Effector memory CD4-positive, alpha-beta T cell (primary cell): Measurements from ENCODE around the gene PPM1L.
"Not testable (repeated sequence)": the region's sequence is repeated elsewhere in the genome, so short reads cannot be mapped to it uniquely, and the experiment has no call there.

Experiments
- DNase-seq, 3 donors: peaks; one replicate each; pipeline ENCODE4 v3.0.0-alpha.2; 2020
- H3K27ac ChIP-seq: 2 replicates; pipeline ENCODE4 v1.7.0; 2013; ENCODE audit warnings: mild to moderate bottlenecking, low read length, moderate library complexity; ENCODE audit not compliant: insufficient read depth, poor library complexity, severe bottlenecking
- H3K27me3 ChIP-seq: replicated peaks from 2 replicates; pipeline ENCODE4 v1.7.0; 2013; ENCODE audit warnings: mild to moderate bottlenecking, low read length; ENCODE audit not compliant: insufficient read depth, control insufficient read depth, poor library complexity, severe bottlenecking
- H3K36me3 ChIP-seq: 2 replicates; pipeline ENCODE4 v1.7.0; 2013; ENCODE audit warnings: mild to moderate bottlenecking, low read length, moderate library complexity; ENCODE audit not compliant: control insufficient read depth, insufficient read depth
- H3K4me1 ChIP-seq: 2 replicates; pipeline ENCODE4 v1.7.0; 2013; ENCODE audit warnings: low read length, mild to moderate bottlenecking; ENCODE audit not compliant: control insufficient read depth, insufficient read depth, poor library complexity, severe bottlenecking
- H3K4me3 ChIP-seq: 2 replicates; pipeline ENCODE4 v1.7.0; 2013; ENCODE audit warnings: low read length, low read depth, mild to moderate bottlenecking; ENCODE audit not compliant: insufficient read depth, poor library complexity, severe bottlenecking
- H3K9me3 ChIP-seq: 2 replicates; pipeline ENCODE4 v1.7.0; 2013; ENCODE audit warnings: mild to moderate bottlenecking, low read length, moderate library complexity; ENCODE audit not compliant: control insufficient read depth

PPM1L gene

DNA sequence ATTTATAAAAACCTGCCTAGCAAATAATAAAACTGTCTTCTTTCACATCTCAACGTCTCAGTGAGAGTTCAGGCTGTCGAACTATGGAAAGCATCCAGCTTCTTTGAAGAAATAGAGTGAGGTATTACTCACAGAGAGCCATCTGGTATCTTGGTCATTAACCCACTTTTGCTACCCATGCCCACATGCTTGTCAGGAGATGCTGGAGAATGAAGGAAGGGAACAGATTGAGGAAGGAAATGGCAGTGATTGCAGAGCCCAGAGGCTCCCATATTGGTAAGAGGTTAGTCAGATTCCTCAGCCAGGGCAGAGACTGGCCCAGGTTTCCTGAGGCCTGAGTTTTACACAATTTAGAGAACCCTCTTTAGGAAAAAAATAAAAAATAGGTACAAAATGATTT lies 230.0 kb downstream of the PPM1L start:
- Histone ChIP-seq H3K4me1 (no peaks in the 10 kb centered on the region), H3K27me3 (no peaks in the 10 kb centered on the region), H3K4me3 (no peak overlapping the region), H3K27ac (no peak overlapping the region), H3K36me3 (no peaks in the 10 kb centered on the region), H3K9me3 (no peaks in the 10 kb centered on the region)
- DNase-seq, result no peak

DNA sequence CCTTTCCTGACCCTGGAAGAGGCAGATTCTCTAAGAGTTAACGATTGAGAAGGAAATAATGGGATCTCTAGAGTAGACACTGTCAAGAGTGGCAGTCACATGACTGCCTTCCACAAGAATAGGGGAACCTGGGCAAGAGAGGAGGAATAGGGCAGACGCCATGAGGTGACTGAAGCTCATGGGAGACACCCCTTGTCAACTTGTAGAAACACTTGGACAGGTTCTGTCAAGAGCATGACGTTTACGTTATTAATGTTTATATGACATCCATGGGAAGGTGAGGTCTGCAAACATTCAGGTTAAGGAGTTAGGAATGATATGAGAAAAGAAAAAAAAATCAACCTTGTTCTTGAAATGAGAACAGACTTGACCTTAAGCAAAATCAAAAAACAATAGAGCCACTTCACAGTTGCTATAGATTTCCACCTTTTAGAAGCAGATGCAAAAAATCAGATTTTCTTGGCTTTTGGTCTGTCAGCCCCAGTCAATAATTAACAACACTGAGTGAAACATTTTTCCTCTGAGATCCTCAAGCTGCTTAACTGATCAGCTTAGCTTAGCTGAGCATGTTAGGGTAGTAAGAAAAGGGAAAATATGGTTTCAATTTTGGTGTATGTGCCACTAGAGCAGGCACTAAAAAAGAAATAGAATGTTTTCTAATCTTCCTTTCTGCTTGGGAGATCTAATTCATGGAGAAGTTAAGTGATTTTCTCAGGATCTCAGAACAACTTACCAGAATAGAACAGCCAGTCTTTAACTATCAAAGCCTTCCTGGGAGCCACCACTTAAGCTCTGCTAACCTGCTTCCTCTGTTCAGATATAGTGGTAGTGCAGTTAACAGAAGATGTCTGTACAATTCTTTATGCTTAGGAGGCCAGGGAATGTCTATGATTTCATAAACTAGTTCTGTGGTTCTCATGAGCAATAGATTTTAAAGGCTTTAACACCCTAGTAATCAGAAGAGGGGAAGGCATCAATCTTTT lies 232.2 kb downstream of the PPM1L start:
- DNase-seq, result no peak
- Histone ChIP-seq H3K4me3 (no peak overlapping the region), H3K9me3 (no peaks in the 10 kb centered on the region), H3K27me3 (no peaks in the 10 kb centered on the region), H3K36me3 (no peaks in the 10 kb centered on the region), H3K4me1 (no peaks in the 10 kb centered on the region), H3K27ac (no peak overlapping the region)

DNA sequence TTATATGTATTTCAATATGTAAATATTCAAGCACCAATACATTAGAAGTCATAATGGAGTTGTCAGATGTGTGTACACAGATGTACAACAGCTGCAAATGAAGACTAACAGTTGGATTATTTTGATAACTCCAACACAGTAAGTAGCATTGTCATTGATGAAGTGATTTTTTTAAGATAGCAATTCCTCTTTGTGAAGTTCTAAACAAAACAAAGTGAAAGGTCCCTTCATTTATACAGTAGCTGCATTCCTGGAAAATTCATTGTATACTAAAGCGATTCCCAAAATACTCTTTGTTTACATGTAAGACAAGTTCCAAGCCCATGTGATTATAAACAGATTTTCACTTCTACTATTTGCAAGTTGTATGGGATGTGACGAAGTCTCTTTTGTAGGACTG lies 234.4 kb downstream of the PPM1L start:
- H3K4me1 ChIP-seq, result no peaks in the 10 kb centered on the region
- no peak overlapping the region for H3K4me3 ChIP-seq
- no peaks in the 10 kb centered on the region for H3K9me3 ChIP-seq
- no peaks in the 10 kb centered on the region for H3K27me3 ChIP-seq
- no peaks in the 10 kb centered on the region for H3K36me3 ChIP-seq
- H3K27ac ChIP-seq, result no peak overlapping the region
- DNase-seq, result no peak

DNA sequence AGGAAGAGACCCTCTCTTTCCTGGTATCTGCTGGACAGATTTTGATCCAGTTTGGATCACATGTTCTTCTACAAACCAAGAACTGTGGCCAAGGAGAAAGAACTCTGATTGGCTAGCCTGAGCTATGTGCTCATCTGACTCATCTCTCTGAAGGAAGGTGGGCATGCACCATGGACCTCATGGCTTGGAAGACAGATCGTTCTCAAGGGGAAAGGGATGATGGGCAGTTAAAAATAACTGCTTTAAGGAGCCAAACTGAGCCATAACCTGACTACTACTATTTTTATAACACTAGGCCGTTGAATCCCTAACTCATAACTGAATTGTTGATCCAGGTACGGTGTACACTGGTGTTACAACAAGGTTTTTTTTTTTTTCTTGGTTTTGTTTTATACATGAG lies 236.7 kb downstream of the PPM1L start:
- Histone ChIP-seq H3K4me3 (no peak overlapping the region), H3K36me3 (no peaks in the 10 kb centered on the region), H3K27me3 (no peaks in the 10 kb centered on the region), H3K4me1 (no peaks in the 10 kb centered on the region), H3K9me3 (no peaks in the 10 kb centered on the region), H3K27ac (no peak overlapping the region)
- no peak for DNase-seq

DNA sequence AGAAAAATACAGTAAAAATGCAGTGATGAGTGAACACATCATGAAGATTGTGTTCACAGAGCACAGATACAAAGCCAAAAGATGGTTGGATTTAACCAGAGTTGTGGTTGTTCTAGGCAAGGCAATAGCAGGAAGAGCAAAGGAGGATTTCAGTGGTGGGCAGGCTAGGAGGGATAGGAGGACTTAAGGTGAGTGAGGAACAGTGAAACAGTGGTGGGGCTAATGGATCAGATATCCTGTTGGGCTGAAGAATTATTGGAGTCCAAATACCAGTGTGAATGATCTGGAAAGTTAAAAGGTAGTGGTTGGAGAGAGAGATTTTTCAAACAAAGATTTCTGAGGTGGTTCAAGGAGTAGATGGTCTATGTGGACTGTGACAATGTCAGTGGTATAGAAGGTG lies 240.8 kb downstream of the PPM1L start:
- Histone ChIP-seq H3K27me3 (no peaks in the 10 kb centered on the region), H3K36me3 (no peaks in the 10 kb centered on the region), H3K4me3 (no peak overlapping the region), H3K9me3 (no peaks in the 10 kb centered on the region), H3K4me1 (no peaks in the 10 kb centered on the region), H3K27ac (no peak overlapping the region)
- DNase-seq, result no peak

DNA sequence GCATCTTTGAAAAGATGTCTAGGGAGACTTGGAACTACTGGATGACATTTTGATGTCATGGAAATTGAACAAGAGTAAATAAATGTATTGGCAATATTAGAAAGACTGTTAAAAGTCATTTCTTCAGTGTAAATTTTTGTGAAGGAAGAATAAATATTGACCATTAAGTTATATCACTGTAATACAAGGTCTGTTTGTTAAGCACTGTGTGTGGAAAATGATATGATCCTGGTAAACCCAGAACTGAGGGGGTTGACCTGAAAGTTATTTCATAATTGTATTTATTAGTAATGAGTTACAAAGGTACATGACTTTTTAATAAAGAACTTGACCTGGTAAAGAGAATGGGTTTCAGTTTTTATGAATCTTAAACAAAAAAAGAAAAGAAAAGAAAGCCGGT lies 242.6 kb downstream of the PPM1L start:
- Histone ChIP-seq H3K4me1 (no peaks in the 10 kb centered on the region), H3K27ac (no peak overlapping the region)
- no peak for DNase-seq

DNA sequence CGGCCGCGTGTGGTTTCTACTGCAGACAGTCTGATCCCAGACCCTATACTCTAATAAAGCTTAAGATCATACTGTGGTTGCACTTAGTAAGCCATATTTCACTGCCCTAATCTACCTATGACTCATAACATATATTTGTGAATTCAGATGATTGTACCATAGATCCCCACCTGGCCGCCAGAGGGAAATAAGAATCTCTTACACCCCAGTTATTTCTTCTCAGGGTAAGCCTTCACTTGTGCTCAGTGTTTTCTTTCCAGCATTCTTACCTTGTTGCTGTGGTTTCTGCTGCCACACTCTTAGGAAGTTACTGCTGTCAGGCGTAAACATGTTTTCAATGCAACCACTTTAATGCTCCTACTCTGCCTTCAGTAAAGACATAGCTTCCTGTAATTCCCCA lies 243.2 kb downstream of the PPM1L start:
- Histone ChIP-seq H3K4me3 (no peak overlapping the region), H3K27me3 (no peaks in the 10 kb centered on the region), H3K36me3 (no peaks in the 10 kb centered on the region), H3K4me1 (no peaks in the 10 kb centered on the region), H3K9me3 (no peaks in the 10 kb centered on the region), H3K27ac (no peak overlapping the region)
- no peak for DNase-seq

More for the DNA sequence above, 242.6 kb downstream of the PPM1L start:
- no peaks in the 10 kb centered on the region for H3K9me3 ChIP-seq
- H3K36me3 ChIP-seq, result no peaks in the 10 kb centered on the region
- H3K27me3 ChIP-seq, result no peaks in the 10 kb centered on the region
- no peak overlapping the region for H3K4me3 ChIP-seq

DNA sequence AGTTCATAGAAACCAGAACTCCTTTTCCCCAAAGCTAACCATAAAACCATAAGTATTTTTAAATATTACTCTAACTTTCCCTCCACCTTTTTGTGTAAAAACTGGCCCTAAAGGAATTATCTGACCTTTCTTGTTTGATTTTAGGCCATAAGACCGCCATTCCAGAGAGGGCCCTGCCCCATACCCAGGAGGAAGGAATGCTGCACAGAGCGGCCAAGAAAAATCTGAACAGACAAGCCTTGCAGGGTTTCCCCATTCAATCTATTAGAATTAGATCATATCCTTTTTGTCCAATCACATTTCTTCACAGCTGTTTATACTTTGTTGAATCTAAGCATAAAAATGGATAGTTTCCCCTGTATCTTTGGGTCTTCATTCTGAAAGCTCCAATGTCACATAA lies 252.1 kb downstream of the PPM1L start:
- H3K36me3 ChIP-seq, result no peaks in the 10 kb centered on the region
- no peak for DNase-seq
- H3K9me3 ChIP-seq, result no peaks in the 10 kb centered on the region
- H3K27ac ChIP-seq, result no peak overlapping the region
- no peaks in the 10 kb centered on the region for H3K4me1 ChIP-seq
- H3K27me3 ChIP-seq, result no peaks in the 10 kb centered on the region
- H3K4me3 ChIP-seq, result no peak overlapping the region

DNA sequence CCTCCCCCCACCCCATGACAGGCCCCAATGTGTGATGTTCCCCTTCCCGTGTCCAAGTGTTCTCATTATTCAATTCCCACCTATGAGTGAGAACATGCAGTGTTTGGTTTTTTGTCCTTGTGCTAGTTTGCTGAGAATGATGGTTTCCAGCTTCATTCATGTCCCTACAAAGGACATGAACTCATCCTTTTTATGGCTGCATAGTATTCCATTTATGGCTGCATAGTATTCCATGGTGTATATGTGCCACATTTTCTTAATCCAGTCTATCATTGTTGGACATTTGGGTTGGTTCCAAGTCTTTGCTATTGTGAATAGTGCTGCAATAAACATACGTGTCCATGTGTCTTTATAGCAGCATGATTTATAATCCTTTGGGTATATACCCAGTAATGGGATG lies 254.1 kb downstream of the PPM1L start:
- H3K27me3 ChIP-seq, H3K9me3 ChIP-seq, DNase-seq, H3K4me3 ChIP-seq, H3K36me3 ChIP-seq, H3K4me1 ChIP-seq, H3K27ac ChIP-seq: not testable (repeated sequence)

DNA sequence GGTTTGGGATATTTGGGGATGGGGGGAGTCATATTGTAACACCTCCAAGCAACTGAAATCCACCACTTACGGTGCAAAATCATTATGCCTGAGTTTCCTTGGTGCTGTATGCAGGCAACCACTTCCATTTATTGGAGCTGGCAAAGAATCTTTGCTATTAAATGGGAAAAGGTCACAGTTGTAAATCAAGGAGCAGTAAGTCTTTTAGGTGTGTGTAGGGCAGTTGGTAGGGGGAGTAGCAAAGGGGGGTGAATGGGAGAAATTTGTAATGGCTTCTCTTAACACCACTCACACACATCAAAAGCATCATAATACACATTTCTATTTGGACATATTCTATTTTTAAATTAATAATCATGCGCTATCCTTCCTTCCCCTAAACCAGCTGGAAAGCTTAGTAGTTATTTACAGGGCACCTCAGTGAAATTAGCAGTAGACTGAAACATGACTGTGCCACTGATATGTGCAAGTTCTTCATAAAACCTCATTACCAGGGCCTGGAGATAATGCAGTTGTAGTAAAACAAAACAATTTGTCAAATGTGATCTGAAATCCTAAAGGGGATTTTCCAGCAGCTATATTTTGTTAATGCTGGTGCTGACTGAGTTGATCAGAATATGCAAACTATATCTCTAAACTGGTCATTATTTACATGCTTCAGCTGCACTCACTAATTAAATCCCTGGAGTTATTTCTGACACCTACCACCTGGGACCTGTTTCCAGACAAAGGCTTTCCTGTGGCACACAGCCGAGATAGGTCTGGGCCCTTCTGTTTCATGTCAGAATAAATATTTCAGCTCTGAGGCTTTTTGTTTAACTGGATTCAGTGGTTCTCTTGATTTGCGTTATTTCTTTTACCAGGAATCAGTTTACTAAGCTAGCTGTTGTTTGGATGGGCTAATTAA lies 259.1 kb downstream of the PPM1L start:
- Histone ChIP-seq H3K4me1 (no peaks in the 10 kb centered on the region), H3K9me3 (no peaks in the 10 kb centered on the region), H3K36me3 (no peaks in the 10 kb centered on the region), H3K27ac (no peak overlapping the region), H3K4me3 (no peak overlapping the region), H3K27me3 (no peaks in the 10 kb centered on the region)
- DNase-seq, result no peak
